HepG2 (cell line): ENCODE measurements around the gene PBX4. TPM values are rescaled to one million over a fixed set of nuclear protein-coding genes. Genes with fewer than 3 reads are reported as not detected.

Source experiments
- ATAC-seq: fragments of 200-7000 bp; cut with Tn5 transposase; 3 replicates; pipeline ENCODE4 v1.9.1; 2020; ENCODE audit warnings: mild to moderate bottlenecking, moderate library complexity
- BruUV-seq: library from RNA; stranded (reverse); fragments of 400-500 nt; replicated peaks from 2 replicates; lab custom pipeline; 2021; lab: Mats Ljungman, UMichigan
- CTCF ChIA-PET: fragments of 300-600 bp; formaldehyde crosslinking; extraction: SDS; loops from one replicate; lab custom pipeline; 2021; ENCODE audit warnings: low total read pairs, inconsistent platforms, low intra/inter-chr PET ratio; lab: Yijun Ruan, JAX
- POLR2A ChIA-PET: fragments of 350-600 bp; sonication (Branson Sonifier 250); formaldehyde crosslinking; loops from one replicate; lab custom pipeline; 2020; ENCODE audit warnings: antibody characterized with exemption, inconsistent platforms; lab: Yijun Ruan, JAX
- DNase-seq: peaks from one replicate; pipeline ENCODE4 v3.0.0-alpha.2; 2015; ENCODE audit warnings: low spot score
- FAIRE-seq: peaks from 3 replicates; lab custom pipeline; 2011; peaks lifted over from hg19 to GRCh38; lab: Jason Lieb, UNC
- H2AFZ ChIP-seq: one replicate; pipeline ENCODE4 v1.6.1; 2011; ENCODE audit warnings: low read length, inconsistent platforms
- H3K27ac ChIP-seq: fragments of 300-600 bp; 3 replicates; pipeline ENCODE4 v1.8.0; 2011; ENCODE audit warnings: mixed run types, mild to moderate bottlenecking, mixed read lengths, low read length, inconsistent platforms; ENCODE audit not compliant: insufficient read depth; ENCODE audit errors: extremely low read length
- H3K27me3 ChIP-seq, 2 experiments: fragments of 200-600 bp in 1 of 2; 2 replicates in 1 of 2; 3 replicates in 1 of 2; pipeline versions ENCODE4 v1.6.0 to v1.8.0; 2011; ENCODE audit warnings: low read length in 2 of 2, mild to moderate bottlenecking in 2 of 2, moderate library complexity in 2 of 2, inconsistent platforms in 1 of 2; ENCODE audit not compliant: insufficient read depth in 2 of 2, control insufficient read depth in 1 of 2
- H3K36me3 ChIP-seq, 2 experiments: fragments of 200-600 bp in 1 of 2; replicated peaks in 1 of 2; 2 replicates in 1 of 2; 3 replicates in 1 of 2; pipeline versions ENCODE4 v1.5.1 to v1.8.0; 2011; ENCODE audit warnings: low read length in 2 of 2, inconsistent platforms in 1 of 2; ENCODE audit not compliant: insufficient read depth in 2 of 2, control insufficient read depth in 1 of 2
- H3K4me1 ChIP-seq: 2 replicates; pipeline ENCODE4 v1.5.1; 2012; ENCODE audit warnings: low read length, inconsistent platforms; ENCODE audit not compliant: insufficient read depth
- H3K4me2 ChIP-seq: 2 replicates; pipeline ENCODE4 v1.6.0; 2011; ENCODE audit warnings: low read depth, low read length, inconsistent platforms
- H3K4me3 ChIP-seq, 3 experiments: fragments of 200-600 bp in 1 of 3; sonication (generic), shearing (Covaris generic) in 1 of 3; replicated peaks in 1 of 3; 2 replicates each; pipeline ENCODE4 v1.5.1; 2011 to 2016; ENCODE audit warnings: low read length in 3 of 3, inconsistent platforms in 2 of 3, low read depth in 2 of 3, mild to moderate bottlenecking in 2 of 3, control low read depth in 1 of 3, mixed read lengths in 1 of 3; ENCODE audit not compliant: insufficient read depth in 1 of 3
- H3K79me2 ChIP-seq: one replicate; pipeline ENCODE4 v1.6.1; 2011; ENCODE audit warnings: low read length, inconsistent platforms; ENCODE audit not compliant: insufficient read depth
- H3K9ac ChIP-seq: 2 replicates; pipeline ENCODE4 v1.6.0; 2011; ENCODE audit warnings: mild to moderate bottlenecking, low read depth, low read length, inconsistent platforms; ENCODE audit not compliant: insufficient read depth
- H3K9me3 ChIP-seq: 2 replicates; pipeline ENCODE4 v1.5.1; 2012; ENCODE audit warnings: mild to moderate bottlenecking, low read length
- H4K20me1 ChIP-seq: 2 replicates; pipeline ENCODE4 v1.6.0; 2011; ENCODE audit warnings: inconsistent platforms, mild to moderate bottlenecking, low read length, moderate library complexity; ENCODE audit not compliant: insufficient read depth
- CBFB ChIP-seq: sonication (generic); formaldehyde crosslinking; IDR thresholded peaks from 2 replicates; pipeline ENCODE4 v1.4.0; 2020; ENCODE audit warnings: missing genetic modification reagents
- DMAP1 ChIP-seq: IDR thresholded peaks from 2 replicates; pipeline ENCODE4 v1.6.1; 2016
- KDM4B ChIP-seq: sonication (generic); formaldehyde crosslinking; IDR thresholded peaks from 2 replicates; pipeline ENCODE4 v1.4.0; 2020; ENCODE audit warnings: missing genetic modification reagents
- MIER2 ChIP-seq: IDR thresholded peaks from 2 replicates; pipeline ENCODE4 v1.6.1; 2016; ENCODE audit warnings: missing biosample characterization, missing genetic modification reagents
- MYC ChIP-seq: sonication (generic); formaldehyde crosslinking; IDR thresholded peaks from 2 replicates; pipeline ENCODE4 v1.9.0; 2021; ENCODE audit warnings: missing genetic modification reagents, borderline replicate concordance
- NFIB ChIP-seq: sonication (generic); formaldehyde crosslinking; IDR thresholded peaks from 2 replicates; pipeline ENCODE4 v1.9.0; 2021; ENCODE audit warnings: missing genetic modification reagents, mild to moderate bottlenecking, borderline replicate concordance
- PHF8 ChIP-seq: sonication (generic); formaldehyde crosslinking; IDR thresholded peaks from 2 replicates; pipeline ENCODE4 v1.5.0; 2020; ENCODE audit warnings: missing genetic modification reagents
- RARG ChIP-seq: sonication (generic); formaldehyde crosslinking; IDR thresholded peaks from 2 replicates; pipeline ENCODE4 v1.4.0; 2020; ENCODE audit warnings: low read depth, mild to moderate bottlenecking, missing genetic modification reagents
- REPIN1 ChIP-seq: sonication (generic); formaldehyde crosslinking; IDR thresholded peaks from 2 replicates; pipeline ENCODE4 v1.8.0; 2022; ENCODE audit warnings: missing genetic modification reagents, low read depth, mild to moderate bottlenecking, borderline replicate concordance
- SOX6 ChIP-seq, 2 experiments: fragments of 450-650 bp in 1 of 2; sonication (generic) in 1 of 2; formaldehyde crosslinking in 1 of 2; IDR thresholded peaks; 2 replicates each; pipeline versions ENCODE4 v1.4.0 to v1.6.1; 2017 to 2020; ENCODE audit warnings: antibody characterized with exemption in 1 of 2, mild to moderate bottlenecking in 1 of 2, missing genetic modification reagents in 1 of 2
- TAF15 ChIP-seq: fragments of 200-400 bp; formaldehyde crosslinking; IDR thresholded peaks from one replicate; pipeline ENCODE4 v1.6.1; 2018; ENCODE audit warnings: mild to moderate bottlenecking, low read depth, low read length; ENCODE audit not compliant: poor library complexity, severe bottlenecking
- TCF7L2 ChIP-seq: IDR thresholded peaks from 2 replicates; pipeline ENCODE4 v1.6.1; 2011; ENCODE audit warnings: mild to moderate bottlenecking, low read depth, low read length, moderate library complexity
- ZNF354B ChIP-seq: sonication (generic); formaldehyde crosslinking; IDR thresholded peaks from 2 replicates; pipeline ENCODE4 v1.8.0; 2022; ENCODE audit warnings: mild to moderate bottlenecking, missing genetic modification reagents
- ZNF451 ChIP-seq: sonication (generic); formaldehyde crosslinking; IDR thresholded peaks from 2 replicates; pipeline ENCODE4 v1.5.0; 2020; ENCODE audit warnings: mild to moderate bottlenecking, missing genetic modification reagents
- ZNF747 ChIP-seq: sonication (generic); formaldehyde crosslinking; IDR thresholded peaks from 2 replicates; pipeline ENCODE4 v1.8.1; 2023; ENCODE audit warnings: missing genetic modification reagents, mild to moderate bottlenecking, borderline replicate concordance
- ZNF792 ChIP-seq: IDR thresholded peaks from 2 replicates; pipeline ENCODE4 v1.6.1; 2016
- ZNF850 ChIP-seq: sonication (generic); formaldehyde crosslinking; conservative IDR thresholded peaks from 2 replicates; pipeline ENCODE4 v1.9.0; 2021; ENCODE audit warnings: mild to moderate bottlenecking, missing genetic modification reagents
- WGBS: methylation state at CpG from one replicate; pipeline ENCODE4 v1.1.6; 2017; ENCODE audit warnings: low lambda C conversion rate; 5-methylcytosine and 5-hydroxymethylcytosine counted together
- in situ Hi-C: cut with HindIII; loops from 2 replicates; pipeline ENCODE4 v1.10.0; 2017; ENCODE audit warnings: low pct_unique_long_range_greater_than_20kb; ENCODE audit not compliant: extremely low pct_ligation_motif_present
- intact Hi-C: fragments of 100-400 bp; cut with micrococcal nuclease; formaldehyde crosslinking; loops from one replicate; pipeline ENCODE4 v1.10.0; 2022; ENCODE audit not compliant: unreplicated experiment
- polyA plus RNA-seq, 8 experiments: library from polyadenylated mRNA; depleted of rRNA in 3 of 8; stranded (reverse) in 7 of 8; unstranded in 1 of 8; fragments of >200 nt; fragmentation: Illumina TruSeq in 4 of 8; extraction: Trizol in 4 of 8; gene quantifications; 2 replicates each; pipeline versions ENCODE4 v1.2.1 to v1.2.3, GENCODE V29; 2011 to 2016; ENCODE audit warnings: low read depth in 4 of 8, missing spikeins in 1 of 8, mixed read lengths in 1 of 8; ENCODE audit not compliant: insufficient read depth in 1 of 8
- total RNA-seq, 5 experiments: library from RNA; depleted of rRNA; stranded (reverse); fragments of >200 nt; fragmentation: Illumina TruSeq; extraction: Trizol; gene quantifications; 2 replicates each; pipeline ENCODE4 v1.2.3, GENCODE V29; 2016; ENCODE audit warnings: low read depth in 1 of 5
- TF ChIP-seq, protein P1 (sequence below): sonication (generic); formaldehyde crosslinking; conservative IDR thresholded peaks from 2 replicates; pipeline ENCODE4 v1.8.0; 2022; ENCODE audit warnings: mild to moderate bottlenecking, moderate library complexity, missing genetic modification reagents

Gene PBX4
- total and polyA plus RNA-seq, 2 of the 13 experiments (the other 11 are each of a cell fraction or from before 2014, with no cell fraction given) = not detected

DNA sequence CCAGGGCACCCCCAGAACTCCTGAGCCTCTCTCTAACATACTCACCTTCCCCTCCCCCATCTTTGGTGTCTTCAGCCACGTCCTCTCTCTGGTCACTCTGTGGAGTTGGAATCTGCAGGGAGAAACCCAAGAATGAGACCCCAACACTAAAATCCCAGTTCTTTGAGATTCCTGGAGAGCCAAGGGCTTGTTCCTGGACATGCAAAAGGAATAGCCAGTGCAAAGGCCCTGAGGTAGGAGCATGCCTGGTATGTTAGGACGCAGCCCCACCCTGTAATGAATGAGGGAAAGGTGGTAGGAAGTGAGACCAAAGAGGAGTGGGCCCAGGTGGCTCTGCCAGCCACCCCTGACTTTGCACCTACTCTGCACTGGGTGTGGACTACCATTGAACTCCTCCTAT lies 11.9 kb upstream of the PBX4 start:
- no peak for FAIRE-seq
- no peak for DNase-seq
- Histone ChIP-seq H3K4me2 (no peak overlapping the region), H3K4me3 (no peak overlapping the region), H2AFZ (no peak overlapping the region), H4K20me1 (no peaks in the 10 kb centered on the region)
- 90% methylated on average over 2 of the region's 2 CpGs for WGBS
- ATAC-seq = no peak
- in situ Hi-C loops = no loop called here
- TF ChIP-seq ZNF354B (CRISPR knock-in tag) = no peak
- TF ChIP-seq ZNF850 (CRISPR knock-in tag) = no peak
- no peak for TF ChIP-seq ZNF451 (CRISPR knock-in tag)
- TF ChIP-seq SOX6 (IDR thresholded peaks at IDR 0.05) = no peak
- TF ChIP-seq SOX6 (CRISPR knock-in tag; IDR thresholded peaks at IDR 0.05) = no peak
- no peak for TF ChIP-seq TCF7L2
- TF ChIP-seq CBFB (CRISPR knock-in tag) = no peak
- TF ChIP-seq REPIN1 (CRISPR knock-in tag) = no peak
- no peak for TF ChIP-seq KDM4B (CRISPR knock-in tag)
- no peak for TF ChIP-seq PHF8 (CRISPR knock-in tag)
- TF ChIP-seq DMAP1 (CRISPR knock-in tag) = no peak
- TF ChIP-seq TAF15 = no peak
- TF ChIP-seq ZNF792 (CRISPR knock-in tag) = no peak
- TF ChIP-seq ZNF747 = no peak
- no peak for TF ChIP-seq NFIB (CRISPR knock-in tag)
- TF ChIP-seq MIER2 (CRISPR knock-in tag) = no peak
- no peak for TF ChIP-seq MYC (CRISPR knock-in tag)
- TF ChIP-seq, protein P1, sequence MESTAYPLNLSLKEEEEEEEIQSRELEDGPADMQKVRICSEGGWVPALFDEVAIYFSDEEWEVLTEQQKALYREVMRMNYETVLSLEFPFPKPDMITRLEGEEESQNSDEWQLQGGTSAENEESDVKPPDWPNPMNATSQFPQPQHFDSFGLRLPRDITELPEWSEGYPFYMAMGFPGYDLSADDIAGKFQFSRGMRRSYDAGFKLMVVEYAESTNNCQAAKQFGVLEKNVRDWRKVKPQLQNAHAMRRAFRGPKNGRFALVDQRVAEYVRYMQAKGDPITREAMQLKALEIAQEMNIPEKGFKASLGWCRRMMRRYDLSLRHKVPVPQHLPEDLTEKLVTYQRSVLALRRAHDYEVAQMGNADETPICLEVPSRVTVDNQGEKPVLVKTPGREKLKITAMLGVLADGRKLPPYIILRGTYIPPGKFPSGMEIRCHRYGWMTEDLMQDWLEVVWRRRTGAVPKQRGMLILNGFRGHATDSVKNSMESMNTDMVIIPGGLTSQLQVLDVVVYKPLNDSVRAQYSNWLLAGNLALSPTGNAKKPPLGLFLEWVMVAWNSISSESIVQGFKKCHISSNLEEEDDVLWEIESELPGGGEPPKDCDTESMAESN (CRISPR knock-in tag) = no peak
- TF ChIP-seq RARG (CRISPR knock-in tag) = no peak
- TF ChIP-seq, all 625 proteins: peak for 0
- no peaks in the 10 kb centered on the region for H3K79me2 ChIP-seq
- no peaks in the 10 kb centered on the region for H3K36me3 ChIP-seq
- no TSS peak for BruUV-seq
- intact Hi-C loops = no loop called here
- H3K27me3 ChIP-seq = no peaks in the 10 kb centered on the region
- no peak overlapping the region for H3K27ac ChIP-seq
- POLR2A ChIA-PET = no interaction called here
- H3K9me3 ChIP-seq = no peaks in the 10 kb centered on the region
- H3K4me1 ChIP-seq = no peaks in the 10 kb centered on the region
- no peak overlapping the region for H3K9ac ChIP-seq
- CTCF ChIA-PET = no interaction called here
